ENCODE results near the gene SNX17. TPM values are rescaled to one million over a fixed set of nuclear protein-coding genes. Genes with fewer than 3 reads are reported as not detected.

SNX17 gene
- total and polyA plus RNA-seq, 12 donors: 66.8 to 174 (median 127) TPM

DNA sequence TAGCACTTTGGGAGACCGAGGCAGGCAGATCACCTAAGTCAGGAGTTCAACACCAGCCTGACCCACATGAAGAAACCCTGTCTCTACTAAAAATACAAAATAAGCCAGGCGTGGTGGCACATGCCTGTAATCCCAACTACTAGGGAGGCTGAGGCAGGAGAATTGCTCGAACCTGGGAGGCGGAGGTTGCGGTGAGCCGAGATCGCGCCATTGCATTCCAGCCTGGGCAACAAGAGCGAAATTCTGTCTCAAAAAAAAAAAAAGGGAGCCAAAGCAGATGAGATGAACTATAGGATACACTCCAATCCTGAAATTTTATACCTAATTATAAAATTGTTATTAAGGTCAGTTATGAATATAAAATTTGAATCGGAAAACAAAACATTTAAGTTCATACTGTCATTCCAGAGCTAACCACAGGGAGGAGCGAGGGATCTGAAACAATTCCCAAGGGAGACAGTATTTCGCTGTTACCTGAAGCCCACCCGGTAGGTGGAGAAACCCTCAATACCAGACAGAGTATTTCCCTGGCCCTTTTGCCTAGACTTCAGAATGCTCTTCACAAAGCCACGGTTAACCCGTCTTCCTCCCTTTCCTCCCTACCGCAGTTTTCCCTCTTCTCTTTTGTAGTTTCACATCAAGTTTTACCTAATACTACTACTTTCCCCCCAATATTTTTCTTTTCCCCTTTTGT, 37.5 kb downstream of the SNX17 start:
- peak overlapping the region in 1 of 5 donors; percentile 82 for H3K27ac ChIP-seq
- 48 to 52% (median 50%) methylated on average over 16 of the region's 16 CpGs for WGBS, 4 donors

DNA sequence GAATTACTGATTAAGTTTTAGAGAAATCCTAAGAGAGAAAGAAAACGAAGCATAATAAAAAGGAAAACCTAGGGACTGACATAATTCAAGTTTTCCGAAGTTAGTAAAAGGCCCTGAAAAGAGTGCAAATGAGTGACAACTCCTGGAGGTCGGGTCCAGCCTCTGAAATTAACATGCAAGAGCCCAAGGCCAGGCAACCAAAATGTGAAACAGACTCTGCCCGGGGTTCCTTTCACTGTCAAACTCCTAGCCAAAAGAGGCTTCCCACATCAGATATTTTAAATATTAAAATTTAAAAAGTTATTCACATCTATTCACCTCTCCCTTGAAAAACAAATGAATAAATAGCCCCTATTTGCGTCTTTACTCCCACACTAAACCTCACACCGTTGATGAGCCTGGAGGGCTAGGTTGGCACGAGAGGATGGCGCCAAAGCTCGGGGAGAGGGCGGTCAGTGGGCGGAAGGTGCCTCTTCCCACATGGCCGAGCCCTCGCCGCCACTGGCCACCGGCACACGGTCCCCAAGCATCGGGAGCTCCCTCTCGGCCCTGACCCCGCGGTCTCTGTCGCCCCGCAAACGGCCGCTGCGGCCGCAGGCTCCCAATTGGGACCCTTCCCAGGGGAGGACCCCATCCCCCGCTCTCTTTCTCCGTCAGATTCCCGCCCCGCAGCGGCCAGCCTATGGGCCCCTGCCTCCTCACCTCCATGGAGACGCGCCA, 38.3 kb downstream of the SNX17 start:
- WGBS, 4 donors: 0 to 1% (median 1%) methylated on average over 17 to 33 of the region's 33 CpGs
- TF ChIP-seq POLR2A (IDR thresholded peaks at IDR 0.05): no peak
- TF ChIP-seq, protein P1, sequence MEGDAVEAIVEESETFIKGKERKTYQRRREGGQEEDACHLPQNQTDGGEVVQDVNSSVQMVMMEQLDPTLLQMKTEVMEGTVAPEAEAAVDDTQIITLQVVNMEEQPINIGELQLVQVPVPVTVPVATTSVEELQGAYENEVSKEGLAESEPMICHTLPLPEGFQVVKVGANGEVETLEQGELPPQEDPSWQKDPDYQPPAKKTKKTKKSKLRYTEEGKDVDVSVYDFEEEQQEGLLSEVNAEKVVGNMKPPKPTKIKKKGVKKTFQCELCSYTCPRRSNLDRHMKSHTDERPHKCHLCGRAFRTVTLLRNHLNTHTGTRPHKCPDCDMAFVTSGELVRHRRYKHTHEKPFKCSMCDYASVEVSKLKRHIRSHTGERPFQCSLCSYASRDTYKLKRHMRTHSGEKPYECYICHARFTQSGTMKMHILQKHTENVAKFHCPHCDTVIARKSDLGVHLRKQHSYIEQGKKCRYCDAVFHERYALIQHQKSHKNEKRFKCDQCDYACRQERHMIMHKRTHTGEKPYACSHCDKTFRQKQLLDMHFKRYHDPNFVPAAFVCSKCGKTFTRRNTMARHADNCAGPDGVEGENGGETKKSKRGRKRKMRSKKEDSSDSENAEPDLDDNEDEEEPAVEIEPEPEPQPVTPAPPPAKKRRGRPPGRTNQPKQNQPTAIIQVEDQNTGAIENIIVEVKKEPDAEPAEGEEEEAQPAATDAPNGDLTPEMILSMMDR (IDR thresholded peaks at IDR 0.05): no peak
- intact Hi-C loops (cut with DNase I): no loop called here
- Histone ChIP-seq H3K4me1 (replicated peaks in 1 of 2) (peaks cover 10 to 28% of the 10 kb centered on the region in 2 donors), H3K27ac (peak overlapping the region; percentile 76 to 89 (median 82)), H3K4me3 (peak overlapping the region; percentile 13 to 93 (median 64)), H3K36me3 (replicated peaks in 1 of 2) (no peaks in the 10 kb centered on the region), H3K9me3 (replicated peaks in 1 of 3) (no peaks in the 10 kb centered on the region), H3K27me3 (no peaks in the 10 kb centered on the region)
- peak in 5 of 7 donors; percentile 25 to 61 (median 34) for DNase-seq

More for the DNA sequence above, 37.5 kb downstream of the SNX17 start:
- Histone ChIP-seq H3K27me3 (no peaks in the 10 kb centered on the region), H3K4me3 (peak overlapping the region in 1 of 4 donors; percentile 72), H3K9me3 (replicated peaks in 1 of 3) (no peaks in the 10 kb centered on the region), H3K4me1 (replicated peaks in 1 of 2) (peaks cover 10 to 28% of the 10 kb centered on the region in 2 donors), H3K36me3 (replicated peaks in 1 of 2) (no peaks in the 10 kb centered on the region)
- DNase-seq: peak in 1 of 7 donors; percentile 39
- intact Hi-C loops (cut with DNase I): no loop called here
- TF ChIP-seq POLR2A (IDR thresholded peaks at IDR 0.05): no peak
- TF ChIP-seq, protein P1 (IDR thresholded peaks at IDR 0.05): peak; percentile 39 to 72 (median 62)

DNA sequence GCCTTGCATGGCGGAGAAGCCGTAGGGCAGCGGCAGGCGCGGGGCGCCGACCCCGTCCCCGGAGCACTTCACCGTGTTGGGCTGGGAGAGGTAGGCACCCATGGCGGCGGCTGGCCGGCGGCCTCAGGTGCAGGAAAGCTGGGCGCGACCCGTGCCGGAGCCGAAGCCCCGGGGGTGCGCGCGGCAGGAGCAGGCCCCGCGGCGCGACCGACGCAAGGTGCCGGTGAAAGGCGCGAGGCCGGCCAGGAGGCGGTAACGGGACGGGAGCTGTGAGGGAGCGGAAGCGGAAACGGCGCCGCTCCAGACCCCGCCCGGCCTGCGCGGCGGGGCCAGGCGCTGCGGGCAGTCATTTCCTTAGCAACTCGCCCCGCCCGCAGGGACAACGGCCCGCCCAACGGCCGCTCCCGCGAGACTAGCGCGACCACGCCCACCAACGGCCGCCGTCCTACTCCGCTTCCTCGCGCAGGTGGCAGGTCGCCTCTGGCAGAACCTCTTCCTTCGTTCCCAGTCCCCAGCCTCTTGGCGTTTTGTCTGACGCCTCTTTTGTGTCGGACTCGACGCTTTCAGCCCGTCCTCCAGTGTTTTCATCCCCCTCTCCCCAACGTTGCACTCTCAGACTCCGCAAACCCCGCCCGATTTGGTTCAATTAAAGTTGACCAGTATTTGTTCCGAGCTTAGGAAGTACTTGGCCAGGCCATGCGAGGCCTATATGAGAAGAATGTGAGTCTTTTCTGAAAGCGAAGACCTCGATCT, 39.1 kb downstream of the SNX17 start, which contains the start of gene PPM1G:
TSS of gene PPM1G (minus strand) at position 271 of the 753 bp plus-strand sequence. CDS start at position 102, 169 bp downstream.
- Histone ChIP-seq H3K27me3 (no peaks in the 10 kb centered on the region), H3K9me3 (replicated peaks in 1 of 3) (no peaks in the 10 kb centered on the region), H3K36me3 (replicated peaks in 1 of 2) (no peaks in the 10 kb centered on the region), H3K4me1 (replicated peaks in 1 of 2) (peaks cover 10 to 28% of the 10 kb centered on the region in 2 donors), H3K4me3 (peak within 1 kb of the TSS; percentile 43 to 93 (median 64)), H3K27ac (peak within 1 kb of the TSS; percentile 76 to 89 (median 82))
- TF ChIP-seq POLR2A (IDR thresholded peaks at IDR 0.05): peak in 1 of 2 donors; percentile 61
- TF ChIP-seq, protein P1 (IDR thresholded peaks at IDR 0.05): no peak
- intact Hi-C loops (cut with DNase I): no loop called here
- 1 to 3% (median 2%) methylated on average over 17 to 82 of the region's 82 CpGs for WGBS, 4 donors
- DNase-seq: peak; percentile 93 to 97 (median 96)
